Measurements from ENCODE around the gene UNC13C.

DNA sequence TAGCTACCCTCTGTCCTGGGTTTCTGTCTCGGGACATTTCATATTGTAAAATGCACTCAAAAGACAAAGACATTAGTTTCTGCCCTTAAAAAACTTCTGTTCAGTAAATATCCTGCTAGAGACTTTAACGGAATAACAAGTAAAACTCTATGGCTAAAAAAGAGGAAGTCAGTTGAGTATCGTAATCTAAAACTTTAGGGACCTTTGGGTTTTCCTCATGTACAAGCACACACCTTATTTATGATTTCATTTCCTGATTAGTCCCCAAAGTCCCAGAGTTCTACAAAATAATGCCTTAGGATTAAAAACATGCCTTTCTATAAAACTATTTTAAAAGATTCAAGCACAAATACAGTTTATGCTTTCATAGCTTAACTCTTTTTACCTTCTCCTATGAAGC is 585.9 kb downstream of the UNC13C start:
- TF ChIP-seq, protein P1, sequence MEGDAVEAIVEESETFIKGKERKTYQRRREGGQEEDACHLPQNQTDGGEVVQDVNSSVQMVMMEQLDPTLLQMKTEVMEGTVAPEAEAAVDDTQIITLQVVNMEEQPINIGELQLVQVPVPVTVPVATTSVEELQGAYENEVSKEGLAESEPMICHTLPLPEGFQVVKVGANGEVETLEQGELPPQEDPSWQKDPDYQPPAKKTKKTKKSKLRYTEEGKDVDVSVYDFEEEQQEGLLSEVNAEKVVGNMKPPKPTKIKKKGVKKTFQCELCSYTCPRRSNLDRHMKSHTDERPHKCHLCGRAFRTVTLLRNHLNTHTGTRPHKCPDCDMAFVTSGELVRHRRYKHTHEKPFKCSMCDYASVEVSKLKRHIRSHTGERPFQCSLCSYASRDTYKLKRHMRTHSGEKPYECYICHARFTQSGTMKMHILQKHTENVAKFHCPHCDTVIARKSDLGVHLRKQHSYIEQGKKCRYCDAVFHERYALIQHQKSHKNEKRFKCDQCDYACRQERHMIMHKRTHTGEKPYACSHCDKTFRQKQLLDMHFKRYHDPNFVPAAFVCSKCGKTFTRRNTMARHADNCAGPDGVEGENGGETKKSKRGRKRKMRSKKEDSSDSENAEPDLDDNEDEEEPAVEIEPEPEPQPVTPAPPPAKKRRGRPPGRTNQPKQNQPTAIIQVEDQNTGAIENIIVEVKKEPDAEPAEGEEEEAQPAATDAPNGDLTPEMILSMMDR (conservative IDR thresholded peaks at IDR 0.05; ENCODE audit: low read length) = no peak
- TF ChIP-seq EZH2phosphoT487 (IDR thresholded peaks at IDR 0.05; ENCODE audit: borderline replicate concordance, low read depth, low read length) = no peak

All from OCI-LY7 (cell line).